EH (cell line): ENCODE measurements around the gene ADGRE2.
"Not testable (repeated sequence)": the region's sequence is repeated elsewhere in the genome, so short reads cannot be mapped to it uniquely, and the experiment has no call there.

Experiments used
- DNase-seq: peaks from one replicate; pipeline ENCODE4 v3.0.0-alpha.2; 2015; ENCODE audit warnings: low read depth

Gene ADGRE2

DNA sequence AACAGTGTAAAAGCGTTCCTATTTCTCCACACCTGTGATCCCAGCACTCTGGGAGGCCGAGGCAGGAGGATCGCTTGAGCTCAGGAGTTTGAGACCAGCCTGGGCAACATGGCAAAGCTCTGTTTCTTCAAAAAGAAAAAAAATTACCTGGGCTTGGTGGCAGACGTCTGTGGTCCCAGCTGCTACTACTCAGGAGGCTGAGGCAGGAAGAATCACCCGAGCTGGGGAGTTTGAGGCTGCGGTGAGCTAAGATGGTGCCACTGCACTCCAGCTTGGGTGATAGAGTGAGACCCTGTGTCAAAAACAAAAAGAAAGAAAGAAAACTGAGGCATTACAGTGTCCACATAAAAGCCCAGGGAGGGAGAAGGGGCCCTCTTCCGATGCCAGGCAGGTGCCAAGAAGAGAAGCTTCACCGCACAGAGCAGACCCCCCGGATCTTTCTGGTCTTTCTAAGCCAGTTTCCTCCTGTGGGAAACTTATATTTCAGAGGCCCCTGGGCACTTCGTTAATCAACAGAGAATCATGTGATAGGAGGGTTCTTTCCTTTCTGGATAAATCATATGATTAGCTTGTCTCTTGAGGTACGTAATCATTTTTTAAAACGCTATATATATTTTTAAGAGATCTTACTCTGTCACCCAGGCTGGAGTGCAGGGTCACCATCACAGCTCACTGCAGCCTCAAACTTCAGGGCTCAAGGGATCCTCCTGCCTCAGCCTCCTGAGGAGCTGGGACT is at the start of gene ADGRE2:
Gene ADGRE2, minus strand, starts transcription at position 451 of the 736 bp plus-strand sequence. CDS start 1,804 bp downstream, outside the sequence.
- DNase-seq, result not testable (repeated sequence)

DNA sequence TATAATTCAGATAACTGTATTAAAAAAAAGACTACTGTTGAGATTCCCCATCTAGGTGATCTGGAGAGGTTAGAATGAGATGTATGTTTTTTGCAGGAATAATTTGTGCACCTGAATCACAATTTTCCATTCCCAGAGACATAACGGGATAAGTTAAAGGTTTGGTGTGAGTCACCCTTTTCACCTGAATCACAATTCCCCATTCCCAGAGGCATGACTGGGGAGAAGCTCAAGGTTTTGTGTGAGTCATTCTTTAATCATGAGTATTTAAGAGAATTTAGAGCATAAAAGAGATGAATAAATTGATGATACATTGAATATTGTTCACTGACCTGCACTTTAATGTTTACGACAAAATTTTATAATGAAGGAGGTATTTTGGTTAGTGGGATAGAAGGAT is 47.6 kb upstream of the ADGRE2 start:
- no peak for DNase-seq

DNA sequence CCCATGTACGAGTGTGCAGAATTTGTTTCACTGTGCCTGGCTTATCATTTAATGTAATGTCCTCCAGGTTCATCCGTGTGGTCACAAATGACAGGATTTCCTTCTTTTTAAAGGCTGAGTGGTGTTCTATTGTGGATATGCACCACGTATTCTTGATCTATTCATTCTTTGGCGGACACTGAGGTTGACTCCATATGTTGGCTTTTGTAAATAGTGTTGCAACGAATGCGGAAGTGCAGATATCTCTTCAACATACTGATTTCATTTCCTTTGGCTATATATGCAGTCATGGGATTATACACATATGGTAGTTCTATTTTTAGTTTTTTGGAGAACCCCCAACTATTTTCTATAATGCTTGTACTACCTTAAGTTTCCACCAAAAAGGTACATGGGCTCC is 43.6 kb upstream of the ADGRE2 start:
- DNase-seq, result no peak

DNA sequence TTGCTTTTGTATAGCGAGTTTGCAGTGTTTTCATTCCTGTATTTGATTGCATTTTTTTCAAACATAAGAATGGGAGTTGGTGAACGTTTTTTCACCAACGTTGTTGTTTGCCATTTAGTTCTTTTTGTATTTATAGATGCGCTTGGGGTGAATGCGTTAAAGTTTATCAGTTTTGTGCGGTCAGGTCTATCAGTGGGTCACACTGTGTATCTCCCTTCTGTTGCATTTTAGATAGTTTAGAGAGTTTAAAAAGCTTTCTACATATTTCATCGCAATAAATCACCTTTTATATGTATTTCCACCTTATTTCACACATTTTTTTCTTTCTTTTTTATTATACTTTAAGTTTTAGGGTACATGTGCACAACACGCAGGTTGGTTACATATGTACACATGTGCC is 40.2 kb upstream of the ADGRE2 start:
- DNase-seq, result no peak

DNA sequence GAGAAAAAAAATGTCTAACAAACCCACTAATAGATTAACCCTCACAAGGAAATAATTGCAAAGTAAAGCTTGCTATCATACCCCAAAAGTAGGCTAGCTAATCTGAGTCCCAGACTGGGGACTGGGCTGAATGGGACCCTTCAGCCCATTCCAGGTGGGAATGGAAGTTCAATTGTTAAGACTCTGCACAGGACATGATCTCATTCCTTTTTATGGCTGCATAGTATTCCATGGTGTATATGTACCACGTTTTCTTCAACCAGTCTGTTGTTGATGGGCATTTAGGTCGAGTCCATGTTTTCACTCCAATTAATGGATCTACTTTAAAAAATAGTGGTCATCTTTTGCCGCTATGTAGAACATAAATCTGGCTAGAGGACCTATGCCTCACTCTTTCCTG is 38.7 kb upstream of the ADGRE2 start:
- DNase-seq, result no peak

DNA sequence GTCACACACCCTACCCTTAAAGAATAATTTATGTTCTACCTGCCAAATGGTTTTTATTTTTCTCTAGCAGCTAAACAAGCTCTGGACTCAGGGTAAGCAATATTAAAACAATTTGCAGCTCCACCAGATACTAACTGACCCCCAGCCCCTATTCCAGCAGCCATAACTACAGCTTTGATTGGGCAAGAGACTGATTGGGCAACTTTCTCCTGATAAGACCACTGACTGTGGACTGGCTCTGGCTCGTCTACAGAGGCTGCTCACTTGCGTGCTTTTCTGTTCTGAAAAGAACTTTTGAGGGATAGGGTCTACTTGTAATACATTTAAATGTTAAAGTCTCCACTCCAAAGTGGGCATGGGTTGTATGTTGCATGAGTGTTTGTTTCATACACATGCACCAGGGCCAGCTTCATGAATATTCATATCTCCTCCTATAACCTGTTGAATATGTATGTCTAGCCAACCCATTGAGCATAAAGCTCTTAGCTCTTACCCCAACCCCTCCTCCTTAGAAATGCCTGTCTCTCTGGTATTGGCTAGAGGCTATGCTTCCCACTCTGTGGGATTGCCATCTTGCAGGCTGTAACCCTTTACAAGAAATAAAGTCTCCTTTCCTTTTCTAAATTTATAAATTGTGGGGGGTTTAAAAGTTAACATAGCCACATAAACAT is 36.8 kb upstream of the ADGRE2 start:
- no peak for DNase-seq

DNA sequence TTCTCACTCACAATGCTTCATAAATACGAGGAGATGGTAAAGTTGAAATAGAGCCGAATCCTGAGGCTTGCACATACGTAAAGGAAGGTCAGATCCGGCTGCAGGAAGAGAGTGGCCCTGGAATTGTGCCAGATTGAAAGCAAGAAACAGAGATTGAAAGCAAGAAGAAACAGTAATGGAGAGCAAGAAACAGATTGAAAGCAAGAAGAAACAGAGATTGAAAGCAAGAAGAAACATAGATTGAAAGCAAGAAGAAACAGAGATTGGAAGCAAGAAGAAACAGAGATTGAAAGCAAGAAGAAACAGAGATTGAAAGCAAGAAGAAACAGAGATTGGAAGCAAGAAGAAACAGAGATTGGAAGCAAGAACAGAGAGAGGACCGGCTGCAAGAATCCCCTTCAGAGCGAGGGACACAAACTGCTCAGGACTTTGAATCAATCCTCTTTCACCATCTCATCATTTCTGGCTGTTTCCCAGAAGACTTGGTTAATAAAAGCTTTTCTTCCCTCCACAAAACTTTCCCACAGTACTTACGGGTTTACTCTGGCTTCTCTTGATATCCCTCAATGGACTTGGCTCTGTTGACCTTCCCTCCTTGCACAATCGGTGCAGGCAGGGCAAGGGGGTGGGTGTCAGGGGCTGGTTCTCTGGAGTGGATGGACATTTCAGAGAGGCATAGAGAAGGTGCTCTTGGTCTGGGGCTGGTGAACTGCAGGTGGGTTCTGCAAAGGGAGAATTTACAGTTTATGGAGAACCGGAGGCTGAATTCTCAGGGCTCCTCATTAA is 31.1 kb upstream of the ADGRE2 start:
- no peak for DNase-seq

DNA sequence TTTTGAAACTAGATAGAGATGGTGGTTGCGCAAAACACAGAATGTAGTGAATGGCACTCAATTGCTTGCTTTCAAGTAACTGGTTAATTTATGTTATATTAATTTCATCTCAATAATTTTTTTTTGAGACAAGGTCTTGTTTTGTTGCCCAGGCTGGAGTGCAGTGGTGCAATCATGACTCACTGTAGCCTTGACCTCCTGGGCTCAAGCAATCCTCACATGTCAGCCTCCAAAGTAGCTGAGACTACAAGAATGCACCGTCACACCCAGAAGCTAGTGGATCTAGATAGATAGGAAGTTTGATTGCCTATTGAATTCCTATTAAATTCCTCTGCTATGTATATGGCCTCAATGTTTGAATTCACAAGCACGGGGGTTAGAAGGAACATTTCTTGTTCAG is 26.4 kb upstream of the ADGRE2 start:
- no peak for DNase-seq

DNA sequence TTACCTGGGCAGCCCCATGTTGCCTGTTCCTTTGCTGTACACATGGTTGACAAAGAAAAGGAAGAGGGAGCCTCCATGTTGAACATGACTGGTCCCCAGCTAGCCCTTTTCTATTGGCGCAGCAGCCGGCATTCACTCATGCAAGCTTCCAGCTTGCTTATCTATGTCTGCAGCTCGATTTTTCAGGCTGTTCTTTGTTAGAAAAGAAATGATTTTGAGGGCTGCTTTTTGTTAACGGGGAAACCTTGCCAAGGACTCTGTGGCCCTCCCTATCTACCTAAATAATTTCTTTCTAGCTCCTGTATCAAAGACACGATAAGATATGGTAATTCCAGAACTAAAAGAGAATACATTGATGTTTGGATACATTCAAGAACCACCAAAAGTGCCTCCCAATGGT is 20.4 kb upstream of the ADGRE2 start:
- no peak for DNase-seq

DNA sequence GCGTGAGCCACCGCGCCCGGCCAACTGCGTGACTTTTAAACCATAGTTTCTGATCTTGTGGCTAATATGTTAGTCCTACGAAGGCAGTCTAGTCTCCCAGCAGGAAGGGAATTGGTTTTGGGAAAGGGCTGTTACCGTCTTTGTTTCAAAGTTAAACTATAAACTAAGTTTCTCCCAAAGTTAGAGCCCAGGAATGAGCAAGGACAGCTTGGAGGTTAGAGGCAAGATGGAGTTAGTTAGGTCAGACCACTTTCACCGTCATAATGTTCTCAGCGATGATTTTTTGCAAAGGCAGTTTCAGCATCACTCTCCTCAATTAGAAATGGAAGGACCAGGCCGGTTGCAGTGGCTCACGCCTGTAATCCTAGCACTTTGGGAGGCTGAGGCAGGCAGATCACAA is 17.7 kb upstream of the ADGRE2 start:
- DNase-seq, result no peak

DNA sequence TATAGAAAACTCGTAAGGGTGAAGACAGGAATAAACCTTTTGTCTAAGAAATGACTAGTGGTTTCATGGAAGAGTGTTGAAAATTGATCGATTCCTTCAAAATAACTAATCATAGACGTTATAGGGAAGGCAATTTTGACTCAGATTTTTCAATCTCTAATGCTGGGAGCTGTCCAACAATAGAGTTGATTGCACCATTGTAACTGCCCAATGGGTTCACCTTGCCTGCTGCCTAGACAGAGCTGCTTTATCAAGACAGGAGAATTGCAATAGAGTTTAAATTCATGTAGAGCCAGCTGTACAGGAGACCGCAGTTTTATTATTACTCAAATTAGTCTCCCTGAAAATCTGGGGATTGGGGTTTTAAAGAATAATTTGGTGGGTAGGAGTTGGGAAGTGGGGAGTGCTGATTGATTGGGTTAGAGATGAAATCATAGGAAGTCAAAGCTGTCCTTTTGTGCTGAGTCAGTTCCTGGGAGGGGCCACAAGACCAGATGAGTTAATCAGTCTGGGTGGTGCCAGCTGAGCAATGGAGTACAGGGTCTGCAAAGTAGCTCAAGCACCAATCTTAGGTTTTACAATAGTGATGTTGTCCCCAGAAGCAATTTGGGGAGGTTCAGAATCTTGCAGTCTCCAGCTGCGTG is 16.8 kb upstream of the ADGRE2 start:
- DNase-seq, result no peak

DNA sequence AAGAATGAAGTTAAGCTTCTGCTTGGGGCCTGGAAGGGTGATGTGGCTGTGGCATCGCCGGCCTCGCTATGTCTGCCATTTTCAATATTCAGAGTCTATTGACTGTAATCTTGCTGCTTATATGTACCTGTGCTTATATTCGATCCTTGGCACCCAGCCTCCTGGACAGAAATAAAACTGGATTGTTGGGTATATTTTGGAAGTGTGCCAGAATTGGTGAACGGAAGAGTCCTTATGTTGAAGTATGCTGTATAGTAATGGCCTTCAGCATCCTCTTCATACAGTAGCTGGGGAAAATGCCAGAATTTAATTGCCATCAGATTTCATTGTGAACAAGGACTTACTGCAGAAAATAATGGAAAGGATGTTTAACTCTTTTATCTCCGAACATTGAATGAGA is 13.9 kb upstream of the ADGRE2 start:
- not testable (repeated sequence) for DNase-seq

DNA sequence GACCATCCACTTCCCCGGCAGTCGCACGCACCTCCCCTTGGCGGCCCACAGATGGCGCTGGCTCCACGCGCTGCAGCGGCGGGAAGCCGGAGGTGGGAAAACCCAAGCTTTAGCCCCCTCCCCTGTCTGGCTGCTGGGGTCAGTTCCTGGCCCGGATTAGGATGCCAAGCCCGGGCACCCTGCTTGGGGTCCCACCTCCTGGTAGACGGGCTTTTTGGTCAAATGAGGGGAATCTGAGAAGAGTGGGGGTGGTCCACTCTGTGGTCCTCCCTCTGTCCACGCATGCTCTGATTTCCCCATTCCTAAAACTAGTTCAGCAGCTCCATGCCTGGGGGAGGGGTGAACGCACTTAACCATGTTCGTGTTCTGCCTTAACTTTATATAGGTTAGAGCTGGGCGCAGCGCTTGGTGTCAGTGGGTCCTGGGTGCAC is 8.1 kb upstream of the ADGRE2 start:
- peak; percentile 17 for DNase-seq

DNA sequence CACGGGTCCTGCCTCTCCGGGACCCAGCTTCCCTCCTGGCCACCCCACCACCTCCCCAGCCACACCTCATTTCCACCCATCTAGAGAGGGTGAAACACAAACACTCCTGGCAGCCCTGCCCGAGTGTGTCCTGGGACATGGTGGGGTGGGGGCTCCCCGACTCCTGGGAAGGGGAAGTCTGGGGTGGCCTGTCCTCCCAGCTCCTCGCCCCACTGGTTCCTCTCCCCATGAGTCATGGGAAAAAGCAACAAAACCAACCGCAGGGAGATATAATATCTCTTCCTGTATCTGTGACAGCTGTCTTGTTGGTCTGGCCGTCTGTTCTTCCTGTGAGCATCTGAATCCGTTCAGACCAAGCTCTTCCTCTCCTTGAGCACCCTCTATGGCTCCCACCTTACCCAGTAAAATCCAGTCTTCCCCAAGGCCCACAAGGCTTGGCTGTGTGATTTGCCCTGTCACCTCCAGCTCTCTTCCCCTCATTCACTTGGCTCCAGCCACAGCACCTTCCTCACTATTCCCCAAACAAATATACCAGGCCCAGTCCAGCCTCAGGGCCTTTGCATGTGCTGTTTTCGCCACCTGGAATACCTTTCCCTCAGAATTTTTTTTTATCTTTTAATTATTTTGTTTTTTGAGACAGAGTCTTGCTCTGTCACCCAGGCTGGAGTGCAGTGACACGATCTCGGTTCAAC is 6.9 kb upstream of the ADGRE2 start:
- DNase-seq, result peak; percentile 82

DNA sequence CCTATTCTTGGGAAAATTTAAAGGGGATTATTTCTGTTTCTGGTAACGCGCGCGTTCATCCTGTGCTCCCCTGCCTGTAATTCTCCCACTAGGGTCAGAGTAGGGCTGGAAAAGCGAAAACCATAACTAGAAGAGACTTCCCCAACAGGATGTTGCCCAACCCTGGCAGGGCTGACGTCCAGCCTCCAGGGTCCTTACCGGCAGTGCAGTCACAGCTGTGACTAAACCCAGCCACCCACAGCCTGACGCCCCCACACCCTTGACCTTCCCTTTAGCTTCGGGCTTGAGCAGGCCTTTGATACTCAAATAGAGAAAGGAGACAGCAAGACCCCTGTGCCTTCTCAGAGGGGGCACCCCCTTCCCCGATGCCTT is 6.4 kb upstream of the ADGRE2 start:
- DNase-seq, result peak; percentile 78

DNA sequence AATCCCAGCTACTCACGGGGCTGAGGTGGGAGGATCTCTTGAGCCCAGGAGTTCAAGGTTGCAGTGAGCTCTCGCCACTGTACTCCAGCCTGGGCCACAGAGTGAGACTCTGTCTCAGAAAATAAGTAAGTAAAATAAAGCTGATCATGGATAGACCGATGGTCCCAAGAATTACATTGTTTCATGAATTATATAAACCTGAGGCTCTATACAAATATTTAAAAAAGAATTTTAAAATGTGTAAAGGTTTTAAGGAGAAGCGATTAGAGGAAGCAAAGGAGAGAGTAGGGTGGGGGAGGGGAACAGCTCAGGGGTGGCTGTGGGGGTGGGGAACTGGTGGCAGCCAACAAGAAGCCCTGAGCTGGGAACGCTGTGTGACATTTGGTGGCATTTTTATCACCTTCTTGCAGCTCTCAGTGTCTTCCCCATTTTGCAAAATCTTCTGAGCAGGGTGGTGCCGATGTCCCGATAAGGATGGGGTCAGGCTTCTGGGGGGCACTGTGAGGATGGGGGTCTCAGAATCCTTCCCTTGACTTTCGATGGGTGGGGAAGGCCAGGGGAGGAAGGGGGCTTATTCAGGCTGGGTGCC is 5.1 kb upstream of the ADGRE2 start:
- not testable (repeated sequence) for DNase-seq

DNA sequence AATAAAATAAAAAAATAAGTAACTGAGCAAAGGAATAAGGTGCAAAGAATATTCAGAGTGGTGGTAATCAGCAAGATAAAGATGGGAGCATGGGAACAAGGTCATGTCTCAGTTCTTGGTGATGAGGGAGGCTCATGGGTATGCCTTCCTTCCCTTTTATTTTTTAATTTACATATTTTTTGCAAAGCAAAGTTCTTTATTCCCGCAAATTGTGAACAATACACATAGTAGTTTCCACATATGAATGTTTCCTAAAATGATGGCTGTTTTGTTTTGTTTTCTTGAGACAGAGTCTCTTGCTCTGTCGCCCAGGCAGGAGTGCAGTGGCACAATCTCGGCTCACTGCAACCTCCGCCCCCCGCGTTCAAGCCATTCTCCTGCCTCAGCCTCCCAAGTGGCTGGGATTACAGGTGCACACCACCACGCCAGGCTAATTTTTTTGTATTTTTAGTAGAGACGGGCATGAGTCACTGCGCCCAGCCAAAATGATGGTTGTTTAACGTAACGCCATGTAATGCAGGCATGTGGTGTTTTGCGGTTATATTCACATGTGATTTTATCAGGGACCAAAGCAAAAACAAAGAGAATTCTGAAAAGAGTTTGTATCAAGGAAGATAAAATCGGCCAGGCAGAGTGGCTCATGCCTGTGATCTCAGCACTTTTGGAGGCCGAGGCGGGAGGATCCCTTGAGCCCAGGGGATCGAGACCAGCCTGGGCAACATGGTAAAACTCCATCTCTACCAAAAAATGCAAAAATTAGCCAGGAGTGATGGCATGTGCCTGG is 4.5 kb upstream of the ADGRE2 start:
- DNase-seq, result no peak

DNA sequence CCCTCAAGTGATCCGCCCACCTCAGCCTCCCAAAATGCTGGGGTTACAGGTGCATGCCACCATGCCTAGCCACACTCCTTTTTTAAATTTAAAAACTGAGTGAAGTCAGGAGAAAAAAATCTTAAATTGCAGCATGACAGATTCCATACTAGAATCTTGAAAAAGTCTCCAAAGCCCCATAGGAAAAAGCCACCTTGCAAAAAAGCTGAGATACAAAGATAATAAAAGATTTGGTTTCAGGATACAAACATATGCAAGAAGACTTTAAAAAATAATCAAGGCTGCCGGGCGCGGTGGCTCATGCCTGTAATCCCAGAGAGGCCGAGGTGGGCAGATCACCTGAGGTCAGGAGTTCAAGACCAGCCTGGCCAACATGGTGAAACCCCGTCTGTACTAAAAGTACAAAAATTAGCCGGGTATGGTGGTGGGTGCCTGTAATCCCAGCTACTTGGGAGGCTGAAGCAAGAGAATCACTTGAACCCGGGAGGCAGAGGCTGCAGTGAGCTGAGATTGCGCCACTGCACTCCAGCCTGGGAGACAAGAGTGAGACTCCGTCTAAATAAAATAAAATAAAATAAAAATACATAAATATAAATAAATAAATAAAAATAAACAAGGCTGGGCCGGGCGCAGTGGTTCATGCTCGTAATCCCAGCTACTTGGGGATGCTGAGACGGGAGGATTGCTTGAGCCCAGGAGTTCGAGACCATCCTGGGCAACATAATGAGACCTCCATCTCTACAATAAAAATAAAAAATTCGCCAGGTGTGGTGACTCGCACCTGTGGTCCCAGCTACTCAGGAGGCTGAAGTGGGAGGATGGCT is 3.6 kb upstream of the ADGRE2 start:
- DNase-seq, result not testable (repeated sequence)

DNA sequence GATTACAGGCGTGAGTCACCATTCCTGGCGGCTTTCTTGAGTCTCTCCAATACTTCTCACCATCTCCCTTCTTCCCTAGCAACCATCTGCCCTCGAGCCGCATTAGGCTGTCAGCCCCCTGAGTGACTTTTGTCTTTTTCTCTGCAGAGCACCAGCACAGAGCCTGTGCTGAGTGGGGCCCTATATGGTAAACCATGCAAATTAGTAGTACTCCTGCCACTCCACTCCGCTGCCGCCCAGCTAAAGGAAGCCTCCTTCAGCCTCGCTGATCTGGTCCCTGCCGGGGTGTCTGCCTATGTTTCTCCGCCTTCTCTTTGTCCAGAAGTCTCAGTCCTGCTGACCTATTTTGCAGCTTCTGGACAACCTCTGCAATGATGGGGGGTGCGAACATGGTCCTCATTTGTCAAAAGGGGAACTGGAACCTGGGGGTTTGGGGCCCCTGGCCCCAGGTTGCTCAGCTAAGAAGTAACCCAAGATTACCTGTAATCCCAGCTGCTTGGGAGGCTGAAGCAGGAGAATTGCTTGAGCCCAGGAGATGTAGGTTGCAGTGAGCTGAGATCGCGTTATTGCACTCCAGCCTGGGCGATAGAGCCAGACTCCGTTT is 2.4 kb upstream of the ADGRE2 start:
- DNase-seq, result not testable (repeated sequence)
